AG10803 (cell line): ENCODE measurements around the gene PRKCZ.

Source experiments
- DNase-seq: peaks from one replicate; pipeline ENCODE4 v3.0.0; 2010; ENCODE audit warnings: low read depth
- H3K4me3 ChIP-seq: 2 replicates; pipeline ENCODE4 v1.5.1; 2011; ENCODE audit warnings: mild to moderate bottlenecking, low read length, control low read depth
- CTCF ChIP-seq: conservative IDR thresholded peaks from 2 replicates; pipeline ENCODE4 v1.5.1; 2011; ENCODE audit warnings: mild to moderate bottlenecking, low read length, control low read depth, inconsistent platforms

Gene PRKCZ

GRCh38 chr1:2132222-2133038, 82.2 kb downstream of the PRKCZ start:
- H3K4me3 ChIP-seq: peak overlapping the region; percentile 62
- DNase-seq: peak; percentile 67
- TF ChIP-seq CTCF: peak; percentile 69

GRCh38 chr1:2133039-2133878, 83.0 kb downstream of the PRKCZ start:
- H3K4me3 ChIP-seq: peak overlapping the region; percentile 62

DNA sequence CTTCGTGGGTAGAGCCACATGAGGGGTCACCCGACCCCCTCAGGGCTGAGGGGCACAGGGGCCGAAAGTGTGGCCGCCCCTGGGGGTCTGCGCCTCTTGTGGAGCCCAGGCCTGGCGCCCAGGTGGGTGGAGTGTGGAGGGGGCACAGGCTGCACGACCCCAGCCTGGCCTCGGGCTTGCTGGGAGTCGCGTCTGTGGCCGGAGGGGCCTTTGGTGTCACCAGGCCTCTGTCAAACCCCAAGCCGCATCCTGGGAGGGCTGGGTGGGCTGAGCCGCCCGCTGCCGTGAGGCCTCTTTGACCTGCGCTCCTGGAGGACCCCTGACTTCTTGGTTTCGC, 83.6 kb downstream of the PRKCZ start:
- no peak for DNase-seq
- H3K4me3 ChIP-seq: peak overlapping the region; percentile 59
- no peak for TF ChIP-seq CTCF

More at GRCh38 chr1:2133039-2133878, 83.0 kb downstream of the PRKCZ start:
- TF ChIP-seq CTCF: no peak; the same call in 1 of the 2 replicates
- peak; percentile 98 for DNase-seq

DNA sequence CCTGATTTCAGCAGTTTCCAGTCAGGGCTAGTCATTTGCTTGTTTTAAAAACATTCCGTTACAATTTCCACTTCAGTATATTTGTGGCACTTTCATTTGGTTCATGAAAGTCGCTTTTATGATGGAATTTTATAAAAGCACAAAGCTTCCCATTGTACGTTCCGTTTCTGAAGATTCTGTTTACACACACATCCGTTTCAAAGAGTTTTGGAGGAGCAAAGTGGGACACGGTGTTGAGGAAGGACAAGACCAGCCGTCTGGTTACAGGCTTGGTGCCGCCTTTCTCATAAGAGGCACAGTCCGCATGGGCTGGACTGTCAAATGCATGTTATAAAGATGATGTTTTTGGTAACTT, 84.0 kb downstream of the PRKCZ start:
- TF ChIP-seq CTCF: no peak
- DNase-seq: no peak
- H3K4me3 ChIP-seq: no peak overlapping the region

GRCh38 chr1:2134621-2135307, 84.6 kb downstream of the PRKCZ start:
- no peak overlapping the region for H3K4me3 ChIP-seq
- TF ChIP-seq CTCF: no peak
- no peak for DNase-seq

DNA sequence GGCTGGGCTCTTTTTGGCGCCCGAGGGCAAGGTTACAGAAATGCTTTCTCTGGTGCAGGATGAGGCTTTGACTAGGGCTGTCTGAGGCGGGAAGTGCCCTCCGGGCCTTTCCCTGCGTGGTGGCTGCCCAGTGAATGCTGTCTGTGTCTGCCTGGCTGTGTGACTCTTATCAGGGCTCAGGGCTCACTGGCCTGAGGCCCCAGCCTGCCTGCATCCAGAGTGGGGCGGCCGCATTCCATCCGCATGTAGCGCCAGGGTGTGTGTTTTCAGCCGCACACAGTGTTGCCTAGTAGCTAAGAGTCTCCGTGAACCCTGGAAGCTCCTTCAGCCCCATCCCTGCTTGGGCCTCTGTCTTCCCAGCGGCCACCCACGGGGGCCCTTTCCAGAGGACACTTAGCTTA, 85.2 kb downstream of the PRKCZ start:
- no peak overlapping the region for H3K4me3 ChIP-seq
- peak; percentile 79 for DNase-seq
- no peak; the same call in 1 of the 2 replicates for TF ChIP-seq CTCF
